WTC11 (cell line): Measurements from ENCODE around the gene KRTAP9-8. TPM values are rescaled to one million over a fixed set of nuclear protein-coding genes. Genes with fewer than 3 reads are reported as not detected.
A peak's percentile ranks its signal among the peaks of the same experiment; 100 is the strongest.
"Not testable (repeated sequence)": the region's sequence is repeated elsewhere in the genome, so short reads cannot be mapped to it uniquely, and the experiment has no call there.

Experiments
- ATAC-seq: fragments of 200-7000 bp; cut with Tn5 transposase; 2 replicates; pipeline ENCODE4 v1.10.0; 2021; ENCODE audit warnings: mild to moderate bottlenecking, moderate library complexity
- CTCF ChIA-PET: fragments of 300-600 bp; sonication (Branson Sonifier 250); formaldehyde crosslinking; loops from one replicate; lab custom pipeline; 2021; ENCODE audit warnings: antibody characterized with exemption; lab: Charles Lee
- POLR2A ChIA-PET: fragments of 350-600 bp; sonication (Branson Sonifier 250); formaldehyde crosslinking; loops from one replicate; lab custom pipeline; 2021; ENCODE audit warnings: antibody characterized with exemption; lab: Charles Lee
- DNase-seq: peaks from one replicate; pipeline ENCODE4 v3.0.0; 2021; ENCODE audit warnings: low spot score
- H3K27ac Mint-ChIP-seq: 2 replicates; pipeline ENCODE4 v1.8.0; 2021; ENCODE audit warnings: mixed read lengths
- H3K27me3 Mint-ChIP-seq: 2 replicates; pipeline ENCODE4 v1.8.0; 2021; ENCODE audit warnings: low read depth, mild to moderate bottlenecking, moderate library complexity, mixed read lengths
- H3K36me3 Mint-ChIP-seq: 2 replicates; pipeline ENCODE4 v1.8.0; 2021; ENCODE audit warnings: mixed read lengths
- H3K4me1 Mint-ChIP-seq: 2 replicates; pipeline ENCODE4 v1.8.0; 2022; ENCODE audit warnings: mixed read lengths
- H3K4me3 Mint-ChIP-seq: 2 replicates; pipeline ENCODE4 v1.8.0; 2021; ENCODE audit warnings: mild to moderate bottlenecking, moderate library complexity, mixed read lengths
- H3K9me3 Mint-ChIP-seq: 2 replicates; pipeline ENCODE4 v1.8.0; 2021; ENCODE audit warnings: mixed read lengths
- ESRRA ChIP-seq: sonication (generic); formaldehyde crosslinking; IDR thresholded peaks from 2 replicates; pipeline ENCODE4 v1.8.1; 2022; ENCODE audit warnings: mild to moderate bottlenecking, missing genetic modification reagents, borderline replicate concordance
- FOXK1 ChIP-seq: sonication (generic); formaldehyde crosslinking; IDR thresholded peaks from 2 replicates; pipeline ENCODE4 v1.8.0; 2022; ENCODE audit warnings: mild to moderate bottlenecking, moderate library complexity, missing genetic modification reagents
- IRF2 ChIP-seq: sonication (generic); formaldehyde crosslinking; IDR thresholded peaks from 2 replicates; pipeline ENCODE4 v1.8.0; 2022; ENCODE audit warnings: low read depth, missing genetic modification reagents, borderline replicate concordance
- JUN ChIP-seq: sonication (generic); formaldehyde crosslinking; IDR thresholded peaks from 2 replicates; pipeline ENCODE4 v1.8.0; 2023; ENCODE audit warnings: mild to moderate bottlenecking, missing genetic modification reagents
- NR1H2 ChIP-seq: sonication (generic); formaldehyde crosslinking; IDR thresholded peaks from 2 replicates; pipeline ENCODE4 v1.9.0; 2021; ENCODE audit warnings: mild to moderate bottlenecking, moderate library complexity, missing genetic modification reagents
- NR3C1 ChIP-seq: sonication (generic); formaldehyde crosslinking; conservative IDR thresholded peaks from 2 replicates; pipeline ENCODE4 v1.8.1; 2023; ENCODE audit warnings: low read depth, mild to moderate bottlenecking, missing genetic modification reagents
- PREB ChIP-seq: sonication (generic); formaldehyde crosslinking; IDR thresholded peaks from 2 replicates; pipeline ENCODE4 v1.8.1; 2022; ENCODE audit warnings: mild to moderate bottlenecking, missing genetic modification reagents, moderate library complexity, borderline replicate concordance
- TP53 ChIP-seq: sonication (generic); formaldehyde crosslinking; IDR thresholded peaks from 2 replicates; pipeline ENCODE4 v1.8.1; 2023; ENCODE audit warnings: mild to moderate bottlenecking, missing genetic modification reagents
- ZNF281 ChIP-seq: sonication (generic); formaldehyde crosslinking; IDR thresholded peaks from 2 replicates; pipeline ENCODE4 v1.8.0; 2023; ENCODE audit warnings: mild to moderate bottlenecking, missing genetic modification reagents
- ZNF423 ChIP-seq: fragments of 250-450 bp; sonication (Bioruptor Pico); IDR thresholded peaks from 2 replicates; pipeline ENCODE4 v2.1.2; 2022; ENCODE audit warnings: mild to moderate bottlenecking, moderate library complexity
- total RNA-seq: library from RNA; stranded (reverse); gene quantifications from 3 replicates; pipeline ENCODE4 v1.2.3, GENCODE V29; 2021

Gene KRTAP9-8
- total RNA-seq, 1 experiment from 2014 or later: not detected

- TF ChIP-seq PREB (CRISPR knock-in tag): no peak
Measured at GRCh38 chr17:41231731-41232130, 6.1 kb upstream of the KRTAP9-8 start (continued).

GRCh38 chr17:41232399-41233105, 5.2 kb upstream of the KRTAP9-8 start, which contains the start of gene KRTAP9-3:
Gene KRTAP9-3 (plus strand): TSS chr17:41232449. CDS start chr17:41232502, 53 bp downstream.
- H3K9me3 Mint-ChIP-seq, H3K36me3 Mint-ChIP-seq, H3K4me3 Mint-ChIP-seq, H3K27ac Mint-ChIP-seq, H3K4me1 Mint-ChIP-seq, CTCF ChIA-PET, ATAC-seq, POLR2A ChIA-PET, H3K27me3 Mint-ChIP-seq, DNase-seq: not testable (repeated sequence)
- peak; percentile 74 for TF ChIP-seq ZNF423 (CRISPR knock-in tag)

DNA sequence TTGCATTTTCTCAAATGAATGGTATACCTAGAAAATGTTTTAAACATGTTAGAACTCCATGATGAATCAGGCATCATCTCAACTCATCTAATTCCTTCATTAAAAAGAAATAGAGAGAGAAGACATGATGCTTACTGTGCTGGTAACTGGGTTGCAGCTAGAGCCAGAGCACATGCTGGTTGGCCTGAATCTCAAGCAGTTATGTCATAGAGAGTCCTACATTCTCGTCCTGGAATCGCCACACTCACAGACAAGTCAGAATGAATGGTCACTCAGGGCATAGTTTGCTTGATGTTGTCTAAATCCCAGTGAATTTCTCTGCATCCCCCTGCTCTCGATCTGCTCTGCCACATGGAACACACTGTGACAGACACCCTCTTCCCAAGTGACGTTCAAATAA, 683 bp upstream of the KRTAP9-8 start:
- H3K36me3 Mint-ChIP-seq: peaks cover 13% of the 10 kb centered on the region
- POLR2A ChIA-PET, H3K27me3 Mint-ChIP-seq, CTCF ChIA-PET, H3K27ac Mint-ChIP-seq, H3K4me1 Mint-ChIP-seq, ATAC-seq, H3K4me3 Mint-ChIP-seq, DNase-seq: not testable (repeated sequence)
- H3K9me3 Mint-ChIP-seq: peaks cover 20% of the 10 kb centered on the region

DNA sequence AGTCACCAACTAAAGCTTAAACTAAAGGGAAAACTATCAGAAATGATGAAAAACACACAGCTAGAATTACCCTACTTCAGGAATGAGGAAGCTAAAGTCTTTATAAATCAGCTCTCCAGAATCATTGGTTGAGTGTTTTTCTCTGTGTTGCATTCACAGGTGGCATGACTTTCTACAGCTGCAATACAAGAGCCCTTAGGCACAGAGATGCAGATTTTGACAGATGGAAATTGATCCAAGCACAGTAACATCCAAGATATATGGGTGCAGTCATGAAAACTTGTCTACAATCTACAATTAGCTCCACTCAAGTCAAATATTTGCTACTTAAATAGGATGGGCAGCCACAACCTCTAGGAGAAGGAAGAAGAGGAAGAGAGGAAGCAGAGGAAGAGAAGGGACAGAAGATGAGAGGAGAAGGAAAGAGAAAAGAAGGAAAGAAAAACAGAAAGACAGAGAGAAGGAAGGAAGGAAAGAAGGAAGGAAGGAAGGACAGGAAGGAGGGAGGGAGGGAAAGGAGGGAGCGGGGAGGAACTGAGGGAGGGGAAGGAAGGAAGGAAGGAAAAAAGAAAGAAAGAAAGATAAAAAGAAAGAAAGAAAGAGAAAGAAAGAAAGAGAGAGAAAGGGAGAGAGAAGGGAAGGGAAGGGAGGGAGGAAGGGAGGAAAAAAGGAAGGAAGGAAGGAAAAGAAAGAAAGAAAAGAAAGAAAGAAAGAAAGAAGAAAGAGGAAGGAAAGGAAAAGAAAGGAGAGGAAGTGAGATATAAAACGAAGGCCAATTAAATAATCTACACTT, 9.4 kb downstream of the KRTAP9-8 start:
- H3K27ac Mint-ChIP-seq, H3K9me3 Mint-ChIP-seq, CTCF ChIA-PET, ATAC-seq, H3K4me3 Mint-ChIP-seq, H3K36me3 Mint-ChIP-seq, H3K27me3 Mint-ChIP-seq, H3K4me1 Mint-ChIP-seq, POLR2A ChIA-PET, DNase-seq: not testable (repeated sequence)

GRCh38 chr17:41249637-41250240, 11.9 kb downstream of the KRTAP9-8 start, which contains the start of gene KRTAP9-4:
Gene KRTAP9-4 (plus strand): TSS chr17:41249687. CDS start chr17:41249721, 34 bp downstream.
- TF ChIP-seq ZNF423 (CRISPR knock-in tag): peak; percentile 73
- ATAC-seq, DNase-seq, POLR2A ChIA-PET, H3K9me3 Mint-ChIP-seq, H3K27me3 Mint-ChIP-seq, CTCF ChIA-PET, H3K4me1 Mint-ChIP-seq, H3K36me3 Mint-ChIP-seq, H3K4me3 Mint-ChIP-seq, H3K27ac Mint-ChIP-seq: not testable (repeated sequence)

DNA sequence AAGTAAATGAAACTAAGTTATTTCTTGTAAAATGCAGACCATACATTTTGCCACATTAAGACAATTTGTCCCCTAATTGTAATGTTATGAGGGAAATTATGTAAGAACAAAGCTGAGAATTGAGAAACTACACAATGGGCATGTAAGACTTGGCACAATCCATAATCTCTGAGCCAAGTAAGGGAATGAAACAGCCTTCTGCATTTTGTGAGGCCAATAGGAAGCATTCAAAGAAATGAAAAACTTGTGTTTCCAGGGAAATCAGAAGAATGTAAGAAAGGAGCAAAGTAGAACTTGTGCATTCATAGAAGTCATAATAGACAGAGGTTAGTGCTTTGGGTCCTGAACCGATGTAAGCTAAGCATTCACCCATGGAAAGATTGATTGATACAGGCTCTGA, 13.5 kb downstream of the KRTAP9-8 start:
- CTCF ChIA-PET: no interaction called here
- Mint-ChIP-seq H3K27ac (no peak overlapping the region), H3K4me1 (0 out of 2 replicates have a peak, but pooled peaks cover 4% of the 10 kb centered on the region), H3K4me3 (no peak overlapping the region), H3K9me3 (no peaks in the 10 kb centered on the region), H3K27me3 (peaks cover 5% of the 10 kb centered on the region), H3K36me3 (no peaks in the 10 kb centered on the region)
- DNase-seq (no peak), ATAC-seq (no peak)
- POLR2A ChIA-PET: no interaction called here
- TF ChIP-seq FOXK1 (CRISPR knock-in tag): no peak

GRCh38 chr17:41254861-41255260, 17.1 kb downstream of the KRTAP9-8 start:
- ATAC-seq (no peak), DNase-seq (no peak)
- no peak overlapping the region for H3K4me3 Mint-ChIP-seq
- CTCF ChIA-PET: no interaction called here
- no peak overlapping the region for H3K27ac Mint-ChIP-seq
- no peaks in the 10 kb centered on the region for H3K36me3 Mint-ChIP-seq
- POLR2A ChIA-PET: no interaction called here
- no peak for TF ChIP-seq FOXK1 (CRISPR knock-in tag)
- TF ChIP-seq NR3C1 (CRISPR knock-in tag): no peak
- TF ChIP-seq IRF2 (CRISPR knock-in tag): no peak
- TF ChIP-seq NR1H2 (CRISPR knock-in tag): no peak
- TF ChIP-seq ZNF281 (CRISPR knock-in tag): no peak
- TF ChIP-seq TP53 (CRISPR knock-in tag): no peak
- no peak for TF ChIP-seq ESRRA (CRISPR knock-in tag)
- no peak for TF ChIP-seq JUN (CRISPR knock-in tag)
- H3K4me1 Mint-ChIP-seq: 0 out of 2 replicates have a peak, but pooled peaks cover 4% of the 10 kb centered on the region
- no peaks in the 10 kb centered on the region for H3K27me3 Mint-ChIP-seq
- no peaks in the 10 kb centered on the region for H3K9me3 Mint-ChIP-seq
